GM21737 (cell line): Measurements from ENCODE around the gene NT5C2.
"Not testable (repeated sequence)": the region's sequence is repeated elsewhere in the genome, so short reads cannot be mapped to it uniquely, and the experiment has no call there.

Source experiments
- ATAC-seq: cut with Tn5 transposase; IDR thresholded peaks from one replicate; pipeline ENCODE4 v1.9.1; 2021; ENCODE audit warnings: mild to moderate bottlenecking, moderate library complexity; ENCODE audit not compliant: unreplicated experiment

NT5C2 gene

DNA sequence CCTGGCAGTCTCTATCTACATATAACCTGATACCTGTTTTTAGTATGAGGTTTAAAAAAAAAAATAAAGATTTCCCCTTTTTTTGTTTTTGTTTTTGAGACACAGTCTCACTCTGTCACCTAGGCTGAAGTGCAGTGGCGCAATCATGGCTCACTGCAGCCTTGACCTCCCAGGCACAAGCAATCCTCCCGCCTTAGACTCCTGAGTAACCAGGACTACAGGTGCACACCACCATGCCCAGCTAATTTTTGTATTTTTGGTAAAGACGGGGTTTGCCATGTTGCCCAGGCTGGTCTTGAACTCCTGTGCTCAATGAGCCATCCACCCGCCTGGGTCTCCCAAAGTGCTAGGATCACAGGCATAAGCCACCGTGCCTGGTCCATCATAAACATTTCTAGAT, 25.5 kb downstream of the NT5C2 start:
- ATAC-seq: not testable (repeated sequence)

DNA sequence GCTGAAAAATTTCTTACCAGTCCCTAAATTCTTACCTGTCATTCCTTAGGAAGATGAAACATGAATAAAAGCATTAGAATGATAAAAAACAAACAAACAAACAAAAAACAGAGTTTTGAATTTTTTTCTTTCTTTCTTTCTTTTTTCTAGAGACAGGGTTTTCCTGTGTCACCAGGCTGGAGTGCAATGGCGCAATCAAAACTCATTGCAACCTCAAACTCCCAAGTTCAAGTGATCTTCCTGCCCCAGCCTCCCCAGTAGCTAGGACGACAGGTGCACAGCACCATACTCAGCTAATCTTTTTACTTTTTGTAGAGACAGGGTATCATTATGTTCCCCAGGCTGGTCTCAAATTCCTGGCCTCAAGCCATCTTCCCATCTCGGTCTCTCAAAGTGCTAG, 26.5 kb downstream of the NT5C2 start:
- no peak for ATAC-seq

DNA sequence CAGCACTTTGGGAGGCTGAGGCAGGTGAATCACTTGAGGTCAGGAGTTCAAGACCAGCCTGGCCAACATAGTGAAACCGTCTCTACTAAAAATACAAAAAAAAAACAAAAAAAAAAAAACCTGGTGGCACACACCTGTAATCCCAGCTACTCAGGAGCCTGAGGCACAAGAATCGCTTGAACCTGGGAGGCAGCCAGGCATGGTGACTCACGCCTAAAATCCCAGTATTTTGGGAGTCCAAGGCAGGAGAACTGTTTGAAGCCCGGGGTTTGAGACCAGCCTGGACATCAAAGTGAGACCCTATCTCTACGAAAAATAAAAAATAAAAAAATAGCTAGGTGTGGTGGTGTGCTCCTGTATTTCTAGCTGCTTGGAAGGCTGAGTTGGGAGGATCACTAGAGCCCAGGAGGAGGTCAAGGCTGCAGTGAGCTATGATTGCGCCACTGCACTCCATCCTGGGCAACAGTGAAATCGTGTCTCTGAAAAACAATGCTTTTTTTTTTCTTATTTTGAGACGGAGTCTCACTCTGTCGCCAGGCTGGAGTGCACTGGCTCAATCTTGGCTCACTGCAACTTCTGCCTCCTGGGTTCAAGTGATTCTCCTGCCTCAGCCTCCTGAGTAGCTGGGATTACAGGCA, 29.2 kb downstream of the NT5C2 start:
- ATAC-seq: not testable (repeated sequence)

DNA sequence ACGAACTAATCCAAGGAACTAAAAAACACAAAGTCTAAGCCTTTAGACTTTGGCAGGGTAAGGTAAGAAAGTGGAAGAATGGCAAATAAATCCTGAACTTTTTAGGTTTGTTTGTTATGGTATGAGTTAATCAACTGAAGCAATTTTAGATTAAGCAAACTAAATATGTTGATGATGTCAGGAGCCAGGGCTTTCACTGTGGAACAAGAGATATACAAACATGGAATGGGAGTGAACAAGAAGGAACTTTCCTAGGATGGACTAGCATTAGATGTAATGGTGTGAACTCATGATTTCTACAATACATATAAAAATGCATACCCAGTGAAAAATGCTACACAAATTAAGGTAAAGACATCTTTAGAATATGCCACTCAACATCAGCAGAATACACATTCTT, 35.8 kb downstream of the NT5C2 start:
- no peak for ATAC-seq

DNA sequence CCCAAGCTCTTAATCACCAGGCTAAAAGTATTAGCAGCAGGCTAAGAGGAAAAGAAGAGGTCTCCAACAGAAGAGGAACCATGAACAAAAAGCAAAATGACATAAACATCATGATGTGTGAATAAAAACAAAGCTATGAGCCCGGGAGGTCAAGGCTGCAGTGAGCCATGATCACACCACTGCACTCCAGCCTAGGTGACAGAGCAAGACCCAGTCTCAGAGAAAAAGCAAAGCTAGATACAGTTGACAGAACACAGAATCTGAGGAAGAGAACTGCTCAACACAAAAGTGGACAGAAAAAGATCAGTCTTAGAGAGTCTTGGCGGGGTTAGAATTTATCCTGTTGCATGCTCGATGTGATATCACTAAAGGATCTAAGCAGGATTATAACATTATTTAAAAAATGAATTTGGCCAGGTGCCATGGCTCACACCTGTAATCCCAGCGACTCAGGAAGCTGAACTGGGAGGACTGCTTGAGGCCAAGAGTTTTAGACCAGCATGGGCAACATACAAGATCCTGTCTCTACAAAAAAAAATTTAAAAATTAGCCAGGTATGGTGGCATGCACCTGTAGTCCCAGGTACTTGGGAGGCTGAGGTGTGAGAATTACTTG, 37.5 kb downstream of the NT5C2 start:
- no peak for ATAC-seq

DNA sequence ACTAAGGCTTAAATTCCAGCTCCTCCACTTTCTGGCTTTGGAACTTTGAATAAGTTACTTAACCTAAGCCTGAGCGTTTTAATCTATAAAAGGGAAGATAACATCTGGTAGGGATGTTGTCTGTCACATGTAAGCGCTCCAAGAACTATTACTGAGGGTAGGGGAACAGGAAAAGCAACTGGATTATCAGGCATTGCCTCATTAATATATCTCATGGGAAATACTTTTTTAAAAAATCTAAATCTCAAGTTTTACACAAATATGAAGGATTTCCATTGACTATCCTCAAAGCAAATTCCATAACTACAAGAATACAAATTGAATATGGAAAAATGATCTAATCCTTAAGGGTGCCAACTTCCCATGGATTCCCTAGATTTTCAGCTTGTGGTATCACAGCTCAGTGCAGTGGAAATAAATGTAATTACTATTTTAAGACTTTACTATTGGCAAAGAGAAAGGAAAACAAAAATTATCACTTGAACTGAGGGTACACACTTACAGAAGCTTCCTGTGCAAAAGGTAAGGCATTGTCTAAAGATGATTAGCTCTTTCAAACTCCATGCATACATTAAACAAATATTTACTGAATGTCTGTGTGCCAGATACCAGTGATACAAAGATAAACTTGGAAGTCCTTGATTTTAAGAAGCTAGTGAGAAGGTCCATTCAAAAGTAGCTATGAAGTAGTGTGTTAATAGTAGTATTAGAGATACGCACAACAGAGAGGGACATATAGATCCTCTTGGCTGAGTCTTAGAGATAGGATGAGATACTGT, 38.4 kb downstream of the NT5C2 start:
- no peak for ATAC-seq

DNA sequence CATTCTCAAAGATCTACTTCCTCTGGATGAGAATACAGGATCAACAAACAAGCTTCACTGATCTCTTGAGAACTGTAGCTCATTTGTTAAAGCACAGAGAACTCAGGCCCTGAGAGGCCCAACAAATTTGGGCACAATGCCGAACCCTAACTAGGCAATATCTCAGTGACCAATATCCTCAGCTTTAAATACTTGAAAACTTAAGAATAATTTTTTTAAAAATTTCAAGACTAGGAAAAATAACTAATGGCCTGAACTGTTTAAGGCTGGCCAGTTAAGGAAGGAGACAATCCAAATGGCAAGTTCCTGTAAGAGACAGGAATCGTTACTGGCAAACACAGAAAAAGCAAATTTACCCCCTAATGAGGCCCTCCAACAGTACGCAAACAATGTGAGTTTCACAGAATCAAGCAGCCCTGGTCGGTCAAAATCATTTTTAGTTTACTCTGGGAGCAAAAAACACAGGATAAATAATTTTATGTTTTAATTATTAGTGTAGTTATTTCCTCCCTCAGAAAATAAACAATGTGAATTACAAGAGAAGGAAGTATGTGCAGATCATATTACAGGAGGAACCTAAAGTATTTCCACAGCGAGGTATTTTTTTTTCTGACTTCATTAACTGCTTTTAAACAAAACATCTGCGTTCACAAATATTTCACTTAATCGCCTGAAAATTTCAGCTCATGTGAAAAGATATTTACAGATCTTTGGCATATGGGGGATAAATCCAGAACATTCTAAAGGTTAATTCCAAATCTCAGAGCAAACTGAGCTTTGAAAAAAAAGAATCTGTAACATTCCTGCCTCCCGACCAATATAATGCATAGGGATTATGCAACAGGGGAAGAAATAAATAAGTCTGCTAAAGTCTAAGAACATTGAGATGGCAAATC, 39.5 kb downstream of the NT5C2 start:
- no peak for ATAC-seq

DNA sequence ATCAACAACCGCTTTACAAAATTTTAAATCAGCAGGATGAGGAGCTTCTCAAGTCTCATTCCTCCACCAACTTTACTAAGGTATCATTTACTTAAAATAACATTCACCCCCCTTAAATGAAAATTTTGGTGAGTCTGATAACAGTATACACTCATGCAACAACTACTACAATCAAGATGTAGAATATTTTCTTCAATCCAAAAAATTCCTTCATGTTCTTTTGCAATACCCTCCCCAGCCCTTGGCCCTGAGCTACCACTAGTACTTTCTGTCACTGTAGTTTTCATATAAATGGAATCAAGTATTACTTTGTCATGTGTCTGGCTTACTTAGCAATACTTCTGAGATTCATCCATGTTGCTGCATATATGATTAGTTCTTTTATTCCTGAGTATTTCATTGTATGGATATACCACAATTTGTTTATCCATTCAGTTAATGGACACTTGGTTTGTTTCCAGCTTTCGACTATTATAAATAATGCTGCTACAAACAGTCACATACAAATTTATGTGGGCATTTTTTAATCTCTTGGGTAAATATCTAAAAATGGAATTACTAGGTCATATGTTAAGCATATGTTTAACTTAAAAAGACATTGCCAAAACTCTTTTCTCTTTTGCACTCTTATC, 43.0 kb downstream of the NT5C2 start:
- ATAC-seq: no peak

DNA sequence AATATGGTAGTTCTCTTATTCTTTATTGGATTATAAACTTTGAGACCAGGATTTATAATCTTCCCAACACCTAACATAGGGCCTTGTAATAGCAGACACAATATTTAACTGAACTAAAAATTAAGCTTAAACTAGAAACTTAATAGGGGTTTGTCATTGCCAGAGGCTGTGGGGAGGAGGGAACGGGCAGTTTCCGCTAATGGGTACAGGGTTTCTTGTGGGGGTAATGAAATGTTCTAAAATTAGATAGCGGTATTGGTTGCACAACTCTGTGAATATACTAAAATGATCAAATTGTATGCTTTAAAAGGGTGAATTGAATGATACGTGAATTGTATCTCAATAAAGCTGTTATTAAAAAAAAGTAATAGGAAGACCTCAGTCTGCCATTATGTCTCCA, 45.4 kb downstream of the NT5C2 start:
- ATAC-seq: no peak

DNA sequence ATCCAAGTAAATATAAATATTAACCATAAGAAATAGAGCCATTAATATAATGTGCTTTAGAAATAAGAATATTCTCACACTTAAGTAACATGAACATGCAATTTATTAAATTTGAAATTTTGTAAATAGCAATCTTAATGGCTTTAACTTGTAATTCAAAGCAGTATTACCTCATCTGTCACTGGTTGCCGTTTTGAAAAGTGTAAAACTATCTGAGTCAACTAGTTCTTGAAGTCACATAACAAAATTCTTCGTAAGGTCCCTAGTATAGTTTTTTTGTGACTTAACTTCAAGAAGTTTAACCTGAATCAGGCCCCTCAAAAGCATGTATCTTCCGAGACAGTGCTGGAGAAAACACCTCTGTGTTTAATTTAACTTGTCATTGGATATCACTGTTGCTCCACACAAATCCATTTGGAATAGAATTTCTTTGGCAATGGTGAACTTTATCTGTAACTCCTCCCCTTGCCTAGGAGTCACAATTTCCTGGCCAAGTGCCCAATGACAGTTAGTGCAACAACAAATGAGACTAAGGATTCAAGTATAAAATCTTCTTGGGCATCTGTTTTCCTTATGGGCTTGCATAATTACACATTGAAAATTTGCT, 47.1 kb downstream of the NT5C2 start:
- ATAC-seq: no peak

DNA sequence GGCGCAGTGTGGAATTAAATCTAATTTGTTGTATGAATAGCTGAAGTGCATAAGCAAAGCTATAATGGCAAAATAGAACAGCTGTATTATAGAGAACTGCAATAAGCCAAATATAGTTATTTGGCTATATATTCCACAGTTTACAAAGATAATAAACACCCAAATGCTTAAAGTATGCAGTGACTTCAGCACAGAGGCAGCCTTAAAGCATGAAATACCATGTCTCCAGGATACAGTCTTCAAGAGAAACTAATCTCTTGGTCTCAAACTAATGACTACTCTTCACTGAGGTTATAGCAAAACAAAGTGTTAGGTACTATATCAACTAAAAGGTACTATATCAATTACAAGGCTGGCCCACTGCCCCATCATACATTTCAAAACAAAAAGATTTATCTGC, 48.0 kb downstream of the NT5C2 start:
- no peak for ATAC-seq

DNA sequence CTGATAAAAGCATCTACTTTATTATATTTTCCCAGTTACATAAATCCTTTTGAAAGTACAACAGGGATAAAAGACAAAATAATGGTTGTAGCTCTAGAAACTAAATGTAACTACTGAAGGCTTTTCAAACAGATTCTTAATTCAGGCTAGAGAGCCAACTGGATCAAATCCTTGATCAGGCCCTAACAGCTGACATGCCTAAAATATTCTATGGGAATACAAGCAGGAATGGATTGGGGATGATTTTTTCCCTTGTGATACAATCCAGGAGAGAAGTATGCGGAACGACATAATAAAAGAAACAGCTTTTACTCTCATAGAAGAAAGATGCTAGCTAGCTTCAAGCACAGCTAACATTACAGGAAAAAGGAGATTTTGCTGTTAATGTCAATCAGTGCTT, 49.0 kb downstream of the NT5C2 start:
- ATAC-seq: no peak

DNA sequence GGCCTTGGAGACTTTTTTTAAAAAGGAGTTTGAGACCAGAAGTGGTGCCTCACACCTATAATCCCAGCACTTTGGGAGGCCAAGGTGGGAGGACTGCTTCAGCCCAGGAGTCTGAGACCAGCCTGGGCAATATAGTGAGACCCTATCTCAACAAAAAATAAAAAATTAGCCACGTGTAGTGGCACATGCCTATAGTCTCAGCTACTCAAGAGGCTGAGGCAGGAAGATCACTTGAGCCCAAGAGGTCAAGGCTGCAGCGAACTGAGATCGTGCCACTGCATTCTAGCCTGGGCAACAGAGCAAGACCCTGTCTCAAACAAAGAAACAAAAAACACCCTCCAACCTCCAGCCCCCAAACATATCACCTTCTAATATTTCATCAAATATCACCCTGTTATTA, 49.4 kb downstream of the NT5C2 start:
- ATAC-seq: not testable (repeated sequence)

DNA sequence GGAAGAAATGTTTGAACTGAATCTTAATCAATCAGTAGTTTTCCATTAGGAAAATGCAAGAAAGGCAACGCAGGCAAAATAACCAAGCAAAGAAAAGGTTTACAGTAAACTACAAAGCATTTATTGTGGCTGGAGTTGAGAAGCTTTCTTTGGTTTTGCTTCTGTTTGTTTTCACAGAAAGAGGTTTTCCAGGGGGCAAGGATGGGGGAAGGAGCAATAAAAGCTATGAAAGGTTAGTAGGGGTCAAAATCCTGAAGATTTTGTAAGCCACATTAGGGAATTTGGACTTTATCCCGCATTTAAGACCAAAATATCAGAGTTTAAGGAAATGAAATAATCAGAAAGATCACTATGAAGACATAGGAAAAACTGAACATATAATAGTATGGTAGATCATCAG, 51.1 kb downstream of the NT5C2 start:
- no peak for ATAC-seq

DNA sequence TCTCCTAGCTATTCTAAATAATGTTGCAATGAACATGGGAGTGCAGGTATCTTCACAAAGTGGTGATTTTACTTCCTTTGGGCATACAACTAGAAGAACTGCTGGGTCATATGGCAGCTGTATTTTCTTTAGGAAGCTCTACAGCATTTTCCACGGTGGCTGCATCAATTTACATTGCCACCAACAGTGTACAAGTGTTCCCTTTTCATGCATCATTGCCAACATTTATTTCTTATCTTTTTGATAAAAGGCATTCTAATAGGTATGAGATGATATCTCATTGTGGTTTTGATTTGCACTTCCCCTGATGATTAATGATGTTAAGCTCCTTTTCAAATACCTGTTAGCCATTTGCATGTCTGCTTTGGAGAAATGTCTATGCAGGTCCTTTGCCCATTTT, 52.6 kb downstream of the NT5C2 start:
- ATAC-seq: no peak

DNA sequence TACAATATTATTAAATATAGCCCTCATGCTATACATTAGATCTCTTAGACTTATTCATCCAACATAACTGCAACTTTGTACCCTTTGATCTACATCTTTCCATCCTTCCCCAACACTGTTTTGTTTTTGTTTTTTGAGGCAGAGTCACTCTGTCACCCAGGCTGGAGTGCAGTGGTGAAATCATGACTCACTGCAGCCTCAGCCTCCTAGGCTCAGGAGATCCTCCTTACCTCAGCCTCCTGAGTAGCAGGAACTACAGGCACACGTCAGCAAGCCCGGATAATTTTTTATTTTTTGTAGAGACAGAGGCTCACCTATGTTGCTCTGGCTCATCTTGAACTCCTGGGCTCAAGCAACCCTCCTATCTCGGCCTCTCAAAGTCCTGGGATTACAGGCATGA, 53.3 kb downstream of the NT5C2 start:
- ATAC-seq: no peak

DNA sequence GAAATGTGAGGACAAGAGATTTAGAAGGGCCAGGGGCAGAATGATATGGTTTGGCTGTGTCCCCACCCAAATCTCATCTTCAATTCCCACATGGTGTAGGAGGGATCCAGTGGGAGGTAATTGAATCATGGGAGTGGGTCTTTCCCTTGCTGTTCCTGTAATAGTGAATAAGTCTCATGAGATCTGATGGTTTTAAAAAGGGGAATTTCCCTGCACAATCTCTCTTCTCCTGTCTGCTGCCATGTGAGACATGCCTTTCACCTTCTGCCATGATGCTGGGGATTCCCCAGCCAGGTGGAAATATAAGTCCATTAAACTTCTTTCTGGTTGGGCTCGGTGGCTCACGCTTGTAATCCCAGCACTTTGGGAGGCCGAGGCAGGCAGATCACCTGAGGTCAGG, 57.9 kb downstream of the NT5C2 start:
- not testable (repeated sequence) for ATAC-seq

DNA sequence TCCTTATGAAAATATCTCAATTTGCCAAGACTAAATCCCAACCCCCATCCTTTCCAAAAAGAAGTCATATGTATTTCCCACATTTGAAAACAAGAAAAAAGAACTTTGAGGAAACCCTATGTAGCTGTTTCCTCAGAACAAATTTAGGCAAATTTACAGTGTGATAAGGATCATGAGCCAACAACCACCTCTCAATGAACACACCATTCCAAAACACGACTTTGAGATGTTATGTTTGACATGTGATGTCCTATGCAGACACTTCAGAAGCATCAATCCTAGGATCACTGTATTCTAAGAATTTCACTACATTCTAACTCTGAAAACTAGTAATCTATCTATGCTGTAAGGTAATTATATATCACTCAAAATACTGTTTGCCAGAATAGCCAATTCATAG, 62.2 kb downstream of the NT5C2 start:
- no peak for ATAC-seq

DNA sequence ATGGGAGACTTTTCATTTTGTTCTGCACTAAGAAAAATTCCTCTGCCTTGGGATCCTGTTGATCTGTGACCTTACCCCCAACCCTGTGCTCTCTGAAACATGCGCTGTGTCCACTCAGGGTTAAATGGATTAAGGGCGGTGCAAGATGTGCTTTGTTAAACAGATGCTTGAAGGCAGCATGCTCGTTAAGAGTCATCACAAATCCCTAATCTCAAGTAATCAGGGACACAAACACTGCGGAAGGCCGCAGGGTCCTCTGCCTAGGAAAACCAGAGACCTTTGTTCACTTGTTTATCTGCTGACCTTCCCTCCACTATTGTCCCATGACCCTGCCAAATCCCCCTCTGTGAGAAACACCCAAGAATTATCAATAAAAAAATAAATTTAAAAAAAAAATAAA, 62.9 kb downstream of the NT5C2 start:
- ATAC-seq: not testable (repeated sequence)

DNA sequence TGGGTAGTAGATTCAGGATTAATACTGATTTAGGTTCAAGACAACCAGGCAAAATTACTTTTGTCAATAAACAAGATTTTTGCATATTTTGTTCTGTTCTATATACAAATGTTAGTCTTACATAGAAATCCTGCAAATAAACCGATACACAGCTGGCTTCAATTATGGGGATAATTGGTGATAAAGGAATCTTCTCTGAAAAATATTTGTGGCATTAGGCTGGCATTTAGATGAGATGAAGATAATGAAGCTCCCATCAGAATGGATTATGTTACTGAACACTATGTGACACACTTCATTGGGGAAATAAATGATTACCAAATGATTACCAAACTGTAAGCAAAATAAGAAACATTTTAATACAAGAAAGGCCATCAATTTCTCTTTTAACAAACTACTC, 65.8 kb downstream of the NT5C2 start:
- ATAC-seq: no peak
